K562 (cell line): ENCODE results near the gene ZC3H18. TPM values are rescaled to one million over a fixed set of nuclear protein-coding genes. Genes with fewer than 3 reads are reported as not detected.
A peak's percentile ranks its signal among the peaks of the same experiment; 100 is the strongest.

Experiments used
- ATAC-seq: fragments of 200-7000 bp; cut with Tn5 transposase; 3 replicates; pipeline ENCODE4 v1.9.1; 2020; ENCODE audit warnings: moderate library complexity
- BruUV-seq: library from RNA; stranded (reverse); fragments of 400-500 nt; replicated peaks from 2 replicates; lab custom pipeline; 2021; lab: Mats Ljungman, UMichigan
- CTCF ChIA-PET: fragments of 300-600 bp; formaldehyde crosslinking; extraction: SDS; loops from one replicate; lab custom pipeline; 2021; ENCODE audit warnings: low intra/inter-chr PET ratio; lab: Yijun Ruan, JAX
- POLR2A ChIA-PET: fragments of 300-600, 350-650 bp; sonication (Branson Sonifier 250); formaldehyde crosslinking; extraction: SDS; loops from one replicate; lab custom pipeline; 2021; ENCODE audit warnings: antibody characterized with exemption, inconsistent platforms; lab: Yijun Ruan, JAX
- DNase-seq, 4 experiments: peaks; one replicate each; pipeline versions ENCODE4 v3.0.0 to v3.0.0-alpha.2; 2011 to 2018; ENCODE audit warnings: low spot score in 3 of 4, mixed read lengths in 3 of 4; ENCODE audit errors: extremely low read depth in 1 of 4
- FAIRE-seq: peaks from 2 replicates; lab custom pipeline; 2011; peaks lifted over from hg19 to GRCh38; lab: Jason Lieb, UNC
- H2AFZ ChIP-seq: 2 replicates; pipeline ENCODE4 v1.6.0; 2011; ENCODE audit warnings: low read depth, low read length, control low read depth, inconsistent platforms
- H3K27ac ChIP-seq: fragments of 200-600 bp; 3 replicates; pipeline ENCODE4 v1.8.0; 2011; ENCODE audit warnings: low read depth, mild to moderate bottlenecking, control low read depth, inconsistent platforms, low read length, moderate library complexity, mixed read lengths; ENCODE audit errors: extremely low read depth
- H3K27me3 ChIP-seq, 2 experiments: fragments of 300-600 bp in 1 of 2; 2 replicates in 1 of 2; 3 replicates in 1 of 2; pipeline versions ENCODE4 v1.6.0 to v1.8.0; 2011; ENCODE audit warnings: inconsistent platforms in 2 of 2, low read length in 2 of 2, mild to moderate bottlenecking in 1 of 2, mixed read lengths in 1 of 2, moderate library complexity in 1 of 2; ENCODE audit not compliant: control insufficient read depth in 2 of 2, insufficient read depth in 2 of 2
- H3K36me3 ChIP-seq: fragments of 300-600 bp; 3 replicates; pipeline ENCODE4 v1.8.0; 2011; ENCODE audit warnings: mild to moderate bottlenecking, low read length, inconsistent platforms; ENCODE audit not compliant: control insufficient read depth, insufficient read depth
- H3K4me1 ChIP-seq, 2 experiments: fragments of 200-600 bp in 1 of 2; replicated peaks in 1 of 2; 2 replicates in 1 of 2; 3 replicates in 1 of 2; pipeline versions ENCODE4 v1.5.1 to v1.8.0; 2011; ENCODE audit warnings: inconsistent platforms in 2 of 2, low read length in 2 of 2, mild to moderate bottlenecking in 1 of 2, mixed read lengths in 1 of 2, moderate library complexity in 1 of 2; ENCODE audit not compliant: control insufficient read depth in 2 of 2, insufficient read depth in 2 of 2
- H3K4me2 ChIP-seq: 2 replicates; pipeline ENCODE4 v1.6.1; 2011; ENCODE audit warnings: low read length, control low read depth, inconsistent platforms, mixed read lengths; ENCODE audit not compliant: insufficient read depth
- H3K4me3 ChIP-seq: fragments of 200-600 bp; sonication (generic), shearing (Covaris generic); 2 replicates; pipeline ENCODE4 v1.5.1; 2016; ENCODE audit warnings: control low read depth, inconsistent platforms
- H3K79me2 ChIP-seq: fragments of 200-600 bp; 3 replicates; pipeline ENCODE4 v1.8.0; 2011; ENCODE audit warnings: low read length, inconsistent platforms; ENCODE audit not compliant: control insufficient read depth, insufficient read depth
- H3K9ac ChIP-seq, 2 experiments: 2 replicates each; pipeline versions ENCODE4 v1.6.0 to v1.6.1; 2011; ENCODE audit warnings: low read depth in 2 of 2, low read length in 2 of 2, control low read depth in 1 of 2, inconsistent platforms in 1 of 2, mild to moderate bottlenecking in 1 of 2, mixed read lengths in 1 of 2; ENCODE audit not compliant: insufficient read depth in 1 of 2
- H3K9me1 ChIP-seq: one replicate; pipeline ENCODE4 v1.6.0; 2011; ENCODE audit warnings: inconsistent platforms, mild to moderate bottlenecking, low read length, moderate library complexity; ENCODE audit not compliant: control insufficient read depth, insufficient read depth
- H3K9me3 ChIP-seq: replicated peaks from 2 replicates; pipeline ENCODE4 v1.5.1; 2011; ENCODE audit warnings: low read depth, low read length, inconsistent platforms; ENCODE audit not compliant: control insufficient read depth, insufficient read depth
- H4K20me1 ChIP-seq: replicated peaks from 2 replicates; pipeline ENCODE4 v1.6.1; 2011; ENCODE audit warnings: low read length, inconsistent platforms, mixed read lengths; ENCODE audit not compliant: control insufficient read depth, insufficient read depth
- CBX8 ChIP-seq: fragments of 200-600 bp; sonication (generic); IDR thresholded peaks from 2 replicates; pipeline ENCODE4 v1.6.1; 2012; ENCODE audit warnings: borderline replicate concordance, mixed run types, low read depth, mild to moderate bottlenecking, moderate library complexity, mixed read lengths, low read length, control low read depth, inconsistent platforms; ENCODE audit not compliant: poor library complexity, severe bottlenecking; ENCODE audit errors: extremely low read depth
- FOXP4 ChIP-seq: sonication (generic); formaldehyde crosslinking; IDR thresholded peaks from 2 replicates; pipeline ENCODE4 v1.8.0; 2022; ENCODE audit warnings: mild to moderate bottlenecking, missing genetic modification reagents, borderline replicate concordance
- HDAC8 ChIP-seq: fragments of 450-650 bp; IDR thresholded peaks from 2 replicates; pipeline ENCODE4 v1.6.1; 2016; ENCODE audit warnings: mild to moderate bottlenecking, missing genetic modification characterization, moderate library complexity, missing compliant biosample characterization
- HNRNPL ChIP-seq: fragments of 200-400 bp; formaldehyde crosslinking; IDR thresholded peaks from 2 replicates; pipeline ENCODE4 v1.6.1; 2017; ENCODE audit warnings: low read depth, mild to moderate bottlenecking, low read length
- MTF1 ChIP-seq: fragments of 250-450 bp; sonication (Bioruptor Pico); IDR thresholded peaks from 2 replicates; pipeline ENCODE4 v1.9.0; 2021; ENCODE audit warnings: moderate library complexity, mild to moderate bottlenecking, inconsistent platforms, borderline replicate concordance
- TAF15 ChIP-seq: fragments of 200-400 bp; formaldehyde crosslinking; IDR thresholded peaks from 2 replicates; pipeline ENCODE4 v1.6.1; 2017; ENCODE audit warnings: mild to moderate bottlenecking, low read depth, low read length, moderate library complexity
- TCF7 ChIP-seq: sonication (generic); IDR thresholded peaks from 2 replicates; pipeline ENCODE4 v1.6.1; 2016; ENCODE audit warnings: antibody characterized with exemption, borderline replicate concordance
- ZBTB12 ChIP-seq: fragments of 250-450 bp; sonication (Bioruptor Pico); IDR thresholded peaks from 2 replicates; pipeline ENCODE4 v1.4.0; 2020
- ZBTB33 ChIP-seq: sonication (generic); formaldehyde crosslinking; IDR thresholded peaks from 2 replicates; pipeline ENCODE4 v1.8.1; 2023; ENCODE audit warnings: mild to moderate bottlenecking, missing genetic modification reagents
- ZNF384 ChIP-seq: IDR thresholded peaks from 2 replicates; pipeline ENCODE4 v1.6.1; 2012; ENCODE audit warnings: low read depth, low read length, improper control_type of control experiment
- ZNF696 ChIP-seq: fragments of 250-450 bp; sonication (Bioruptor Pico); conservative IDR thresholded peaks from 2 replicates; pipeline ENCODE4 v1.4.0; 2020; ENCODE audit warnings: mild to moderate bottlenecking, moderate library complexity
- WGBS: fragments of 100-300 bp; shearing (Covaris generic); methylation state at CpG from one replicate; pipeline ENCODE4 v1.1.6; 2016; ENCODE audit warnings: low coverage, mixed read lengths; ENCODE audit not compliant: insufficient coverage; ENCODE audit errors: missing lambda C conversion rate; 5-methylcytosine and 5-hydroxymethylcytosine counted together
- in situ Hi-C: fragments of 300-500 bp; cut with MboI; formaldehyde crosslinking; loops from 4 replicates; pipeline ENCODE4 v1.15.0; 2018; ENCODE audit warnings: inconsistent platforms, mixed read lengths
- intact Hi-C: fragments of 100-400 bp; cut with micrococcal nuclease; formaldehyde crosslinking; loops from 2 replicates; pipeline ENCODE4 v1.14.2; 2022
- polyA plus RNA-seq, 8 experiments: library from polyadenylated mRNA; depleted of rRNA in 4 of 8; stranded (reverse) in 5 of 8; unstranded in 3 of 8; fragments of >200 nt; fragmentation: Nextera tagmentation in 2 of 8; fragmentation: Illumina TruSeq in 1 of 8; extraction: Ambion mirVana in 2 of 8; extraction: Trizol in 1 of 8; gene quantifications; 2 replicates each; pipeline versions ENCODE4 v1.2.1 to v1.2.3, GENCODE V29; 2011 to 2014; ENCODE audit warnings: inconsistent platforms in 1 of 8, missing spikeins in 1 of 8
- total RNA-seq, 7 experiments: library from RNA; depleted of rRNA in 6 of 7; stranded (reverse); fragments of >200 nt in 6 of 7; fragmentation: Illumina TruSeq in 2 of 7; extraction: Trizol in 2 of 7; gene quantifications; 2 replicates each; pipeline versions ENCODE4 v1.2.1 to v1.2.3, GENCODE V29; 2011 to 2021; ENCODE audit warnings: low replicate concordance in 1 of 7

The ZC3H18 gene
- total and polyA plus RNA-seq, 9 of the 15 experiments (the other 6 are each of a cell fraction or from before 2014, with no cell fraction given), result 1.7 to 88.7 (median 26.9) TPM

- Histone ChIP-seq H3K4me3 (no peak overlapping the region), H3K27me3 (peaks cover 27 to 38% of the 10 kb centered on the region in 2 experiments; a peak in 4 of 5 replicates), H3K9me3 (peaks cover 3% of the 10 kb centered on the region), H4K20me1 (peaks cover 13% of the 10 kb centered on the region), H3K4me1 (peaks cover 0 to 69% of the 10 kb centered on the region in 2 experiments; a peak in 3 of 5 replicates), H2AFZ (no peak overlapping the region), H3K9ac (no peak overlapping the region), H3K79me2 (no peaks in the 10 kb centered on the region), H3K27ac (no peak overlapping the region), H3K4me2 (no peak overlapping the region), H3K36me3 (peaks cover 18% of the 10 kb centered on the region; the same call in 2 of the 3 replicates), H3K9me1 (no peaks in the 10 kb centered on the region)
- in situ Hi-C loops, result no loop called here
- no TSS peak for BruUV-seq
- WGBS, result 51% methylated on average over 30 of the region's 31 CpGs
- POLR2A ChIA-PET, result interaction anchor here (1.0 to 2.2 kb wide), 2 partner anchors 11 to 87 kb away, joined by 3 to 7 read pairs; no protein-coding TSS in a partner anchor
- DNase-seq, result no peak
- CTCF ChIA-PET, result no interaction called here
- intact Hi-C loops, result no loop called here
- no peak for FAIRE-seq
- ATAC-seq, result peak; percentile 42
- TF ChIP-seq ZBTB33 (CRISPR knock-in tag) (peak; percentile 84), MTF1 (CRISPR knock-in tag) (no peak), TAF15 (0 out of 2 replicates have a peak, but pooled peaks have one; percentile 25), ZNF696 (CRISPR knock-in tag) (no peak), HDAC8 (tag) (no peak), ZBTB12 (CRISPR knock-in tag) (no peak), HNRNPL (0 out of 2 replicates have a peak, but pooled peaks have one; percentile 41), ZNF384 (no peak), FOXP4 (CRISPR knock-in tag) (peak; percentile 74; the same call in 1 of the 2 replicates), TCF7 (no peak), CBX8 (no peak)
These were observed 33.0 kb upstream of the ZC3H18 start for GRCh38 chr16:88536971-88537751.
